OCI-LY1 (cell line): ENCODE measurements around the gene RAB6B.

Experiments used
- H2AFZ ChIP-seq: fragments of 200-600 bp; sonication (generic), shearing (Covaris generic); 2 replicates; pipeline ENCODE4 v1.6.0; 2014; ENCODE audit warnings: antibody characterized with exemption, mild to moderate bottlenecking, low read length
- H3F3A ChIP-seq: fragments of 200-600 bp; sonication (generic), shearing (Covaris generic); 2 replicates; pipeline ENCODE4 v1.6.0; 2014; ENCODE audit warnings: mild to moderate bottlenecking, antibody characterized with exemption, low read length, moderate library complexity; ENCODE audit not compliant: insufficient read depth
- H3K27ac ChIP-seq: fragments of 200-600 bp; sonication (generic); 2 replicates; pipeline ENCODE4 v1.5.1; 2014; ENCODE audit warnings: low read length, mixed run types, mild to moderate bottlenecking, low read depth; ENCODE audit not compliant: poor library complexity, severe bottlenecking
- H3K27me3 ChIP-seq: fragments of 200-600 bp; sonication (generic); 2 replicates; pipeline ENCODE4 v1.6.0; 2014; ENCODE audit warnings: antibody characterized with exemption, mild to moderate bottlenecking, low read length, moderate library complexity; ENCODE audit not compliant: insufficient read depth
- H3K36me3 ChIP-seq: fragments of 200-600 bp; sonication (generic); 2 replicates; pipeline ENCODE4 v1.6.1; 2014; ENCODE audit warnings: mild to moderate bottlenecking, antibody characterized with exemption, low read length, moderate library complexity, mixed read lengths; ENCODE audit not compliant: insufficient read depth
- H3K4me1 ChIP-seq: fragments of 200-600 bp; sonication (generic); 2 replicates; pipeline ENCODE4 v1.5.1; 2014; ENCODE audit warnings: mild to moderate bottlenecking, low read length, moderate library complexity; ENCODE audit not compliant: insufficient read depth, severe bottlenecking
- H3K4me2 ChIP-seq: fragments of 200-600 bp; sonication (generic), shearing (Covaris generic); 2 replicates; pipeline ENCODE4 v1.6.1; 2014; ENCODE audit warnings: low read length
- H3K4me3 ChIP-seq: fragments of 200-600 bp; sonication (generic); 2 replicates; pipeline ENCODE4 v1.5.1; 2014; ENCODE audit warnings: low read length, low read depth, mild to moderate bottlenecking, mixed read lengths; ENCODE audit not compliant: poor library complexity, severe bottlenecking
- H3K79me2 ChIP-seq: fragments of 200-600 bp; shearing (Covaris generic); 2 replicates; pipeline ENCODE4 v1.6.1; 2016; ENCODE audit warnings: mixed run types, low read length, mixed read lengths; ENCODE audit not compliant: insufficient read depth
- H3K9ac ChIP-seq: fragments of 200-600 bp; sonication (generic), shearing (Covaris generic); 2 replicates; pipeline ENCODE4 v1.6.1; 2014; ENCODE audit warnings: mild to moderate bottlenecking, low read length, mixed read lengths
- H3K9me2 ChIP-seq: fragments of 200-600 bp; sonication (generic), shearing (Covaris generic); 2 replicates; pipeline ENCODE4 v1.6.1; 2014; ENCODE audit warnings: low read depth, mild to moderate bottlenecking, low read length, mixed read lengths
- H3K9me3 ChIP-seq: fragments of 200-600 bp; shearing (Covaris generic); 2 replicates; pipeline ENCODE4 v1.6.1; 2014; ENCODE audit warnings: low read length, mixed read lengths
- H4K20me1 ChIP-seq: fragments of 200-600 bp; sonication (generic), shearing (Covaris generic); 2 replicates; pipeline ENCODE4 v1.6.0; 2016; ENCODE audit warnings: mild to moderate bottlenecking, low read length; ENCODE audit not compliant: insufficient read depth
- CTCF ChIP-seq: fragments of 200-600 bp; sonication (generic), shearing (Covaris generic); IDR thresholded peaks from 2 replicates; pipeline ENCODE4 v1.5.1; 2017; ENCODE audit warnings: mild to moderate bottlenecking, antibody characterized with exemption, low read length, moderate library complexity, mixed read lengths
- EZH2 ChIP-seq: fragments of 200-600 bp; sonication (generic), shearing (Covaris generic); IDR thresholded peaks from 2 replicates; pipeline ENCODE4 v1.8.0; 2017; ENCODE audit warnings: borderline replicate concordance, mixed run types, mild to moderate bottlenecking, antibody characterized with exemption, low read length, moderate library complexity, mixed read lengths

Gene RAB6B

GRCh38 chr3:133932009-133932408 is 36.3 kb upstream of the RAB6B start:
- Histone ChIP-seq H4K20me1 (no peaks in the 10 kb centered on the region), H3K4me1 (peaks cover 5% of the 10 kb centered on the region)

GRCh38 chr3:133931084-133931483 is 35.4 kb upstream of the RAB6B start:
- no peak overlapping the region for H3K9ac ChIP-seq
- H3K27ac ChIP-seq: no peak overlapping the region
- no peak overlapping the region for H2AFZ ChIP-seq
- TF ChIP-seq EZH2 (no peak), CTCF (no peak)
- H3K4me2 ChIP-seq: no peak overlapping the region
- no peak overlapping the region for H3K4me3 ChIP-seq
- H3K36me3 ChIP-seq: no peaks in the 10 kb centered on the region
- H4K20me1 ChIP-seq: no peaks in the 10 kb centered on the region
- no peaks in the 10 kb centered on the region for H3K9me2 ChIP-seq
- no peaks in the 10 kb centered on the region for H3K79me2 ChIP-seq
- 0 out of 2 replicates have a peak, but pooled peaks cover 7% of the 10 kb centered on the region for H3K27me3 ChIP-seq
- no peaks in the 10 kb centered on the region for H3K9me3 ChIP-seq
- peaks cover 5% of the 10 kb centered on the region for H3K4me1 ChIP-seq
- H3F3A ChIP-seq: no peaks in the 10 kb centered on the region

More at GRCh38 chr3:133932009-133932408, 36.3 kb upstream of the RAB6B start:
- H3K9ac ChIP-seq: no peak overlapping the region
- no peak overlapping the region for H3K27ac ChIP-seq
- H3F3A ChIP-seq: no peaks in the 10 kb centered on the region
- H3K79me2 ChIP-seq: no peaks in the 10 kb centered on the region
- no peaks in the 10 kb centered on the region for H3K9me2 ChIP-seq
- no peaks in the 10 kb centered on the region for H3K36me3 ChIP-seq
- no peak overlapping the region for H3K4me3 ChIP-seq
- 0 out of 2 replicates have a peak, but pooled peaks cover 7% of the 10 kb centered on the region for H3K27me3 ChIP-seq
- H3K4me2 ChIP-seq: no peak overlapping the region
- H3K9me3 ChIP-seq: no peaks in the 10 kb centered on the region
- H2AFZ ChIP-seq: no peak overlapping the region
- no peak for TF ChIP-seq CTCF
- no peak for TF ChIP-seq EZH2

GRCh38 chr3:133930341-133930933 is 34.8 kb upstream of the RAB6B start:
- no peaks in the 10 kb centered on the region for H3K79me2 ChIP-seq
- no peak overlapping the region for H3K4me2 ChIP-seq
- peaks cover 5% of the 10 kb centered on the region for H3K4me1 ChIP-seq
- H3K36me3 ChIP-seq: no peaks in the 10 kb centered on the region
- no peak for TF ChIP-seq EZH2
- peak; percentile 72 for TF ChIP-seq CTCF
- no peaks in the 10 kb centered on the region for H3F3A ChIP-seq
- H3K9ac ChIP-seq: no peak overlapping the region
- H3K27ac ChIP-seq: no peak overlapping the region
- no peaks in the 10 kb centered on the region for H3K9me2 ChIP-seq
- no peaks in the 10 kb centered on the region for H4K20me1 ChIP-seq
- H2AFZ ChIP-seq: no peak overlapping the region
- no peaks in the 10 kb centered on the region for H3K9me3 ChIP-seq
- H3K27me3 ChIP-seq: 0 out of 2 replicates have a peak, but pooled peaks cover 7% of the 10 kb centered on the region
- H3K4me3 ChIP-seq: no peak overlapping the region
